Loucy (cell line): ENCODE results near the gene COPS3.

Experiments used
- H2AFZ ChIP-seq: fragments of 200-600 bp; sonication (generic); 2 replicates; pipeline ENCODE4 v1.6.0; 2016; ENCODE audit warnings: antibody characterized with exemption, mild to moderate bottlenecking, low read length, moderate library complexity
- H3F3A ChIP-seq: fragments of 200-600 bp; 2 replicates; pipeline ENCODE4 v1.6.0; 2016; ENCODE audit warnings: antibody characterized with exemption, low read depth, mild to moderate bottlenecking
- H3K27me3 ChIP-seq: fragments of 200-600 bp; sonication (generic); 2 replicates; pipeline ENCODE4 v1.6.1; 2014; ENCODE audit warnings: low read length, mild to moderate bottlenecking; ENCODE audit not compliant: insufficient read depth, poor library complexity, severe bottlenecking
- H3K36me3 ChIP-seq: fragments of 200-600 bp; sonication (generic); 2 replicates; pipeline ENCODE4 v1.6.1; 2016; ENCODE audit warnings: low read length; ENCODE audit not compliant: insufficient read depth
- H3K4me1 ChIP-seq: fragments of 200-600 bp; sonication (generic); 2 replicates; pipeline ENCODE4 v1.5.1; 2014; ENCODE audit warnings: low read length, mild to moderate bottlenecking; ENCODE audit not compliant: insufficient read depth, poor library complexity, severe bottlenecking
- H3K4me2 ChIP-seq: fragments of 200-600 bp; sonication (generic); 2 replicates; pipeline ENCODE4 v1.6.0; 2014; ENCODE audit warnings: antibody characterized with exemption, low read length, low read depth, mild to moderate bottlenecking; ENCODE audit not compliant: poor library complexity, severe bottlenecking
- H3K4me3 ChIP-seq: fragments of 200-600 bp; sonication (generic); 2 replicates; pipeline ENCODE4 v1.5.1; 2014; ENCODE audit warnings: low read length, mild to moderate bottlenecking, mixed read lengths; ENCODE audit not compliant: poor library complexity, severe bottlenecking
- H3K79me2 ChIP-seq: fragments of 200-600 bp; sonication (generic); 2 replicates; pipeline ENCODE4 v1.6.1; 2014; ENCODE audit warnings: low read length; ENCODE audit not compliant: insufficient read depth
- H3K9ac ChIP-seq: fragments of 200-600 bp; sonication (generic); 2 replicates; pipeline ENCODE4 v1.6.0; 2014; ENCODE audit warnings: mild to moderate bottlenecking, low read depth, low read length, moderate library complexity; ENCODE audit not compliant: poor library complexity, severe bottlenecking
- H3K9me2 ChIP-seq: fragments of 200-600 bp; sonication (generic); replicated peaks from 2 replicates; pipeline ENCODE4 v1.6.1; 2016; ENCODE audit warnings: low read depth, low read length, mixed read lengths
- H3K9me3 ChIP-seq: fragments of 200-600 bp; sonication (generic); 2 replicates; pipeline ENCODE4 v1.6.1; 2014; ENCODE audit warnings: mild to moderate bottlenecking, antibody characterized with exemption, low read length, low read depth; ENCODE audit not compliant: insufficient read depth
- H4K20me1 ChIP-seq: fragments of 200-600 bp; sonication (generic); 2 replicates; pipeline ENCODE4 v1.6.0; 2014; ENCODE audit warnings: antibody characterized with exemption, low read length, mild to moderate bottlenecking; ENCODE audit not compliant: insufficient read depth, poor library complexity, severe bottlenecking
- EZH2phosphoT487 ChIP-seq: fragments of 200-600 bp; IDR thresholded peaks from 2 replicates; pipeline ENCODE4 v1.6.1; 2018; ENCODE audit warnings: antibody characterized with exemption, mild to moderate bottlenecking, moderate library complexity, borderline replicate concordance
- TF ChIP-seq, protein P1 (sequence below): fragments of 200-600 bp; sonication (generic); conservative IDR thresholded peaks from 2 replicates; pipeline ENCODE4 v1.5.1; 2014; ENCODE audit warnings: mild to moderate bottlenecking, antibody characterized with exemption, low read length

COPS3 gene

DNA sequence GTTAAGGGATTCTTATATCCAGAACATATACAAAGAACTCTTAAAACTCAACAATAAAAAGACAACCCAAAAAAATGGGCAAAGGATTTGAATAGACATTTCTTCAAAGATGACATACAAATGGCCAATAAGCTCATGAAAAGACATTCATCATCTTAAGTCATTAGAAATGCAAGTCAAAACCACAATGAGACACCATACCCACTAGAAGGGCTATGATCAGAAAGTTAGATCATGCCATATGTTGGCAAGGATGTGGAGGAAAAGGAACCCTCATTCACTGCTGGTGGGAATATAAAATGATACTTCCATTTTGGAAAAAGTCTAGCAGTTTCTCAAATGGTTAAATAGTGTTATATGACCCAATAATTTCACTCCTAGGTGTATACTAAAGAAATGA, 84.3 kb downstream of the COPS3 start:
- no peak overlapping the region for H3K9ac ChIP-seq
- H3K4me3 ChIP-seq: no peak overlapping the region
- H3K36me3 ChIP-seq: no peaks in the 10 kb centered on the region
- H2AFZ ChIP-seq: no peak overlapping the region
- H3K4me1 ChIP-seq: peaks cover 1% of the 10 kb centered on the region
- H3K4me2 ChIP-seq: no peak overlapping the region
- no peaks in the 10 kb centered on the region for H4K20me1 ChIP-seq
- no peaks in the 10 kb centered on the region for H3K9me2 ChIP-seq
- H3K9me3 ChIP-seq: no peaks in the 10 kb centered on the region
- no peaks in the 10 kb centered on the region for H3F3A ChIP-seq
- no peak for TF ChIP-seq EZH2phosphoT487
- TF ChIP-seq, protein P1, sequence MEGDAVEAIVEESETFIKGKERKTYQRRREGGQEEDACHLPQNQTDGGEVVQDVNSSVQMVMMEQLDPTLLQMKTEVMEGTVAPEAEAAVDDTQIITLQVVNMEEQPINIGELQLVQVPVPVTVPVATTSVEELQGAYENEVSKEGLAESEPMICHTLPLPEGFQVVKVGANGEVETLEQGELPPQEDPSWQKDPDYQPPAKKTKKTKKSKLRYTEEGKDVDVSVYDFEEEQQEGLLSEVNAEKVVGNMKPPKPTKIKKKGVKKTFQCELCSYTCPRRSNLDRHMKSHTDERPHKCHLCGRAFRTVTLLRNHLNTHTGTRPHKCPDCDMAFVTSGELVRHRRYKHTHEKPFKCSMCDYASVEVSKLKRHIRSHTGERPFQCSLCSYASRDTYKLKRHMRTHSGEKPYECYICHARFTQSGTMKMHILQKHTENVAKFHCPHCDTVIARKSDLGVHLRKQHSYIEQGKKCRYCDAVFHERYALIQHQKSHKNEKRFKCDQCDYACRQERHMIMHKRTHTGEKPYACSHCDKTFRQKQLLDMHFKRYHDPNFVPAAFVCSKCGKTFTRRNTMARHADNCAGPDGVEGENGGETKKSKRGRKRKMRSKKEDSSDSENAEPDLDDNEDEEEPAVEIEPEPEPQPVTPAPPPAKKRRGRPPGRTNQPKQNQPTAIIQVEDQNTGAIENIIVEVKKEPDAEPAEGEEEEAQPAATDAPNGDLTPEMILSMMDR: no peak
- H3K27me3 ChIP-seq: no peaks in the 10 kb centered on the region
- no peaks in the 10 kb centered on the region for H3K79me2 ChIP-seq
